ENCODE results near the gene CARD8. TPM values are rescaled to one million over a fixed set of nuclear protein-coding genes. Genes with fewer than 3 reads are reported as not detected.
"Not testable (repeated sequence)": the region's sequence is repeated elsewhere in the genome, so short reads cannot be mapped to it uniquely, and the experiment has no call there.

CARD8 gene
- total RNA-seq, 1 donor from 2014 or later, result 171 TPM

DNA sequence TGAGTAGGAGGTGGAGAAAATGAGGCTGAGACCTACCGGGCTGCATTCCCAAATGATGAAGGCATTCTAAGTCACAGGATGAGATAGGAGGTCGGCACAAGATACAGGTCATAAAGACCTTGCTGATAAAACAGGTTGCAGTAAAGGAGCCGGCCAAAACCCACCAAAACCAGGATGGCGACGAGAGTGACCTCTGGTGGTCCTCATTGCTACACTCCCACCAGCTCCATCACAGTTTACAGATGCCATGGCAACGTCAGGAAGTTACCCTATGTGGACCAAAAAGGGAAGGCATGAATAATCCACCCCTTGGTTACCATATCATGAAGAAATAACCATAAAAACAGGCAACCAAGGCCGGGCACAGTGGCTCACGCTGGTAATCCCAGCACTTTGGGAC lies 9.6 kb upstream of the CARD8 start:
- intact Hi-C loops (cut with micrococcal nuclease), result not testable (repeated sequence)

DNA sequence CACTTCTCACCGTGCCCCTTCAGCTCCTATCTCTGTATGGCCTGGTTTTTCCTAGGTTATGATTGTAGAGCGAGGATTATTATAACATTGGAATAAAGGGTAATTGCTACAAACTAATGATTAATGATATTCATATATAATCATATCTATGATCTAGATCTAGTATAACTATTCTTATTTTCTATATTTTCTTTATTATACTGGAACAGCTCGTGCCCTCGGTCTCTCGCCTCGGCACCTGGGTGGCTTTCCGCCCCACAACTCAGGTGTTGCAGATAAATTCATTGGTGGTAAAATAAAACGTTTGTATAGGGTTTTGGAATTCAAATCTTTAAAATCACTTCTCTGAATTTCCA lies 4.6 kb upstream of the CARD8 start:
- intact Hi-C loops (cut with micrococcal nuclease), result loop anchor here (1.0 to 2.0 kb wide), 4 partner anchors 16 to 90 kb away; partner anchors contain the start of genes LIG1 and ZSWIM9

- intact Hi-C loops (cut with micrococcal nuclease), result loop anchor here (5.0 kb wide), 2 partner anchors 73 to 103 kb away; partner anchors contain the start of genes SYNGR4 and TMEM143
These were observed 3.3 kb upstream of the CARD8 start for GRCh38 chr19:48258992-48259391.

GRCh38 chr19:48258350-48258749 lies 2.6 kb upstream of the CARD8 start:
- intact Hi-C loops (cut with micrococcal nuclease), result loop anchor here (5.0 kb wide), 2 partner anchors 74 to 104 kb away; partner anchors contain the start of genes SYNGR4 and TMEM143

- intact Hi-C loops (cut with micrococcal nuclease), result no loop called here
These were observed 1.2 kb downstream of the CARD8 start for GRCh38 chr19:48254529-48254970.

DNA sequence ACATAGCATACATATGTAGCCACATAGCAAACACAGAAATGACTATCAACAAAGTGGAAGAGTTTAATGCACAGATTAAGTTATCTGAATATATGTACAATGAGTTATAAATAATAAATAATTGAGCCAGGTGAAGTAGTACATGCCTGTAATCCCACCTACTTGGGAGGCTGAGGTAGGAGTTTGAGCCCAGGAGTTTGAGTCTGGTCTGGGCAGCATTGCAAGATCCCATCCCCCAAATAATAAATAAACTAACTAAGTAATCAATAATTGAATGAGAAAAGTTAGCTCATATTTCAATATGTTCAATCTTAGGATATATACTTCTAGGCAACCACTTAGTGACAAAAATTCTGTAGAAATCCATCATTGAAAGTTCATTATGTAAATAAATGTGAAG lies 1.7 kb downstream of the CARD8 start:
- intact Hi-C loops (cut with micrococcal nuclease), result no loop called here

GRCh38 chr19:48252609-48253008 lies 3.1 kb downstream of the CARD8 start:
- intact Hi-C loops (cut with micrococcal nuclease), result no loop called here

- intact Hi-C loops (cut with micrococcal nuclease), result no loop called here
These were observed 5.3 kb downstream of the CARD8 start for GRCh38 chr19:48250290-48251025.

DNA sequence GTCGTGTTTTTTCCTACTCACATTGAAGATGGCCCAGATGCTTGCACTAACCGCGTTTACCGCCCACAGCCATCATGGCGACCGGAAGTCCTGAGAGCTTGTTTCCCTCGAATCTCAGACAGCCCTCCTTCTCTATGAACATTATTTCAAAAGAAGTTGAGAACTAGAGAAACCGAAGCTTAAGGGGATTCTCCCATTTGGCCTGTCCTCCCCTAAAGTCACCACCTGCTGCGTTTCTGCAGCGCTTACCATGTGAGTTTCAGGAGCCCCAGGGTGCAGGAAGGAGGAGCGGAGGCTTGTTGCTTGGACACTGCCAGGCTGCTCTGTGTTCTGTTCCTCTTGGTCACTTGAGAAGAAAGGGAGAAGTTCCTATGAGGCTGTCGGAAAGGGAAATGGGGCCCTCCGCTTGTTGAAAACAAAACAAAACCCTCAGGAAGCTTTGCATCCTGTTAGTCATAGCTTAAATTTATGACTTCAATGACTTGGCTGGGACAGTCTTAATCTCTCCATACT lies 6.2 kb downstream of the CARD8 start:
- intact Hi-C loops (cut with micrococcal nuclease), result no loop called here

GRCh38 chr19:48248081-48248833 lies 7.5 kb downstream of the CARD8 start:
- intact Hi-C loops (cut with micrococcal nuclease), result no loop called here

DNA sequence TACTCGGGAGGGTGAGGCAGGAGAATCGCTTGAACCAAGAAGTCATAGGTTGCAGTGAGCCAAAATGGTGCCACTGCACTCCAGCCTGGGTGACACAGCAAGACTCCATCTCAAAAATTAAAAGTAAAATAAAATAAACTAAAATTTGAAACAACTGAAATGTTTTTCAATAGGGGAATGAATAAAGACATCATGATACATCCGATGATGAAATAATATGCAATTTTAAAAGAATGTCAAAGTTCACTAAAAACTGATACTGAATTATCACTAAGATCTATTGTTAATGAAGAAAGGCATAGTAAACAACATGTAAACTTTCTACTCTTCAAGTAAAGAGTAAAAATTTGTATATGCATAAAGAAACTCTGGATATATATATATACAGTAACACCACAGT lies 8.5 kb downstream of the CARD8 start:
- intact Hi-C loops (cut with micrococcal nuclease), result no loop called here

GRCh38 chr19:48246101-48246500 lies 9.6 kb downstream of the CARD8 start:
- intact Hi-C loops (cut with micrococcal nuclease), result no loop called here

- intact Hi-C loops (cut with micrococcal nuclease), result loop anchor here (2.0 kb wide), 1 partner anchor 17 kb away; no protein-coding TSS in a partner anchor
These were observed 11.4 kb downstream of the CARD8 start for GRCh38 chr19:48244281-48244680.

- intact Hi-C loops (cut with micrococcal nuclease), result not testable (repeated sequence)
These were observed 13.9 kb downstream of the CARD8 start for GRCh38 chr19:48241771-48242170.

DNA sequence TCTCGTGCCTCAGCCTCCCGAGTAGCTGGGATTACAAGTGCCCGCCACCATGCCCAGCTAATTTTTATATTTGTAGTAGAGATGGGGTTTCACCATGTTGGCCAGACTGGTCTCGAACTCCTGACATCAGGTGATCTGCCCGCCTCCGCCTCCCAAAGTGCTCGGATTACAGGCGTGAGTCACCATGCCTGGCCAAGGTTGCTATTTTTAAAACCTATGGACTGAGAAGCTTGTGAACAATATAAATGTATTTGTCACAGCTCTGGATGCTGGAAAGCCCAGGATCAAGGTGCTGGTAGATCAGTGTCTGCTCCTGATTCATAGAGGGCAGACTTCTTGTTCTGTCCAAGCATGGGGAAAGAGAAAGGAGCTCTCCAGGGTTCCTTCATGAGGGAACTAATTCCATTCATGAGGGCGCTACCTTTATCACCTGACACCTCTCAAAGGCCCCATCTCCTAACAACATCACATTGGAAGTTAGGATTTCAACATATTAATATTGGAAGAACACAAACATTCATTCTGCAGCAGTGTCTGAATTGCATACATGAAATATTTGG lies 16.1 kb downstream of the CARD8 start:
- intact Hi-C loops (cut with micrococcal nuclease), result no loop called here

- intact Hi-C loops (cut with micrococcal nuclease), result no loop called here
These were observed 16.6 kb downstream of the CARD8 start for GRCh38 chr19:48239120-48239519.

- intact Hi-C loops (cut with micrococcal nuclease), result no loop called here
These were observed 18.7 kb downstream of the CARD8 start for GRCh38 chr19:48237057-48237456.

DNA sequence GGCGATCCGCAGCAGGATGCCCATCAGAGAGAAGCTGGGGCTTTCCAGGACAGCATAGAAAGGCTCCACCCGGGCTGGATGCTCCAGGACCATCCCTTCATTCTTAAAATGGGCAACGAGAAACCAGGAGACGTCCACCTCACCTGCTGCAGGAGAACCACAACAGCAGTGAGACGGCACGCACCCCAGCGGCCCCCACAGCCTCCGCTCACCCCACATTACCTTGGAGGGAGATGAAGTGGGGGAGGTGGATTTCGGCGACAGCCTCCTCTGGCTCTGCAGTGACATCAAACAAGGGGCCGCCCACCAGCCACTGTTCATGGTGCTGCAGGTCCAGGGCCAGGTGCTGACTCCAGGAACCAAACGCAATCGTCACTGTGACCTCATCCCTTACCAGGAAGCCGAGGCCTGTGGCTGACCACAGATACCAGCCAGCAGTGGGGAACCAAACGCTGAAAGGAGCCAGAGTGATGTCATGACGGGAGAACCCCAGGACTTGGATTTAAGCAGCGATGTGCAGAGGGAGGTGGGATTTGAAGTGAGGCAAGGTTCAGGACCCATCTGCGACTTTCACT lies 25.1 kb downstream of the CARD8 start:
- intact Hi-C loops (cut with micrococcal nuclease), result no loop called here

- intact Hi-C loops (cut with micrococcal nuclease), result no loop called here
These were observed 34.1 kb downstream of the CARD8 start for GRCh38 chr19:48221628-48222027.

GRCh38 chr19:48220784-48221183 lies 34.9 kb downstream of the CARD8 start:
- intact Hi-C loops (cut with micrococcal nuclease), result not testable (repeated sequence)

DNA sequence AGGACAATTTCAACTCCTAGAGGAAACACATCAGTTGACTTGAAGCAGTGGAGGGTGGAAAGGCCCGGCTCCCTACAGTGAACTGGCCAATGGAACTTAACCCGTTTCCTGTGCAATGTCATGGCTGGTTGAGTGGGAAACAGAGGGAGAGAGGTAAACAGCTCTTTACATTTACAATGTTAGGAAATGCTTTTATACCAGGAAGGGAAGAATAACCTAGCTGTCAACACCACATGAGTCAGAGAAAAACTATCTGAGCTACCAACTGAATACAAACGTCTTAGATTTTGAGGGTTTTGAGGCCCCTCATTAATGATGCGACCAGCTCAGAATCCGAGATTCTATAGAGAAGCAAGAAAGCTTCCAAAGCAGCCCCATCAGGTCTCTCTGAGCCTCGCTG lies 36.7 kb downstream of the CARD8 start:
- intact Hi-C loops (cut with micrococcal nuclease), result no loop called here

- intact Hi-C loops (cut with micrococcal nuclease), result no loop called here
These were observed 38.8 kb downstream of the CARD8 start for GRCh38 chr19:48216933-48217332.
